ENCODE results near the gene NOTUM. TPM values are rescaled to one million over a fixed set of nuclear protein-coding genes. Genes with fewer than 3 reads are reported as not detected.

Gene NOTUM
- total and polyA plus RNA-seq, 9 of the 15 experiments (the other 6 are each of a cell fraction or from before 2014, with no cell fraction given): 0.03 to 14.0 (median 4.1) TPM

DNA sequence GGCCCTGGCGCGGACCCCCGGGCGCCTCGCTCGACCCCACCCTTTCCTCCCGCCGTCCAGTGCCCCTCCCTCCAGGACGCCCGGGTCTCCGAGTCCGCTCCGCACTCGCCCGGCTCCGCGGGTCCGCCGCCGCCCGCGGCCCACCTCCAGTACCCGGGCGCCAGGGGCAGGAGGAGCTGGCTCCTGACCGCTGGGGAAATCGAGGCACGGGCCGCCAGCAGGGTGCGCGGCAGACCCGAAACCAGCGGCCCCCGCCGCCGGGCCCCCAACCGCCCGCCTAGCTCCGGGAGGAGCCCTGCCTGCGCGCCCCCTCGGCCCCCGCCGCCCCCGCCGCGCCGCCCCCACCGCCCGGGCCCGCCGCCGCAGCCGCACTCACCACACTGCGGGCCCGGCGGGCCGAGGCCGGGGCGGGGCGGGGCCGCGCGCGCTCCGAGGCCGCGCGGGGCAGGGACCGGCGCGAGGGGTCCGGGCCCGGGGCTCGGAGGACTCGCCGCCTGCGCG lies 33.8 kb downstream of the NOTUM start (continued):
- TF ChIP-seq GATAD2B (IDR thresholded peaks at IDR 0.05; ENCODE audit: borderline replicate concordance) (0 out of 2 replicates have a peak, but pooled peaks have one; percentile 8), NCOR1 (IDR thresholded peaks at IDR 0.05) (0 out of 2 replicates have a peak, but pooled peaks have one; percentile 1), GTF2A2 (tag; IDR thresholded peaks at IDR 0.05) (no peak), PRPF4 (IDR thresholded peaks at IDR 0.05; ENCODE audit: insufficient read depth, low read depth, low read length, poor library complexity, severe bottlenecking) (peak; percentile 15), POLR2G (IDR thresholded peaks at IDR 0.05; ENCODE audit: low read depth, low read length) (peak; percentile 71), IRF2 (CRISPR knock-in tag; IDR thresholded peaks at IDR 0.05) (no peak), PCBP1 (IDR thresholded peaks at IDR 0.05; ENCODE audit: low read depth, low read length, poor library complexity, severe bottlenecking) (peak; percentile 0), ZNF511 (CRISPR knock-in tag; IDR thresholded peaks at IDR 0.05) (peak; percentile 40; the same call in 1 of the 2 replicates)
- TF ChIP-seq, protein P1, sequence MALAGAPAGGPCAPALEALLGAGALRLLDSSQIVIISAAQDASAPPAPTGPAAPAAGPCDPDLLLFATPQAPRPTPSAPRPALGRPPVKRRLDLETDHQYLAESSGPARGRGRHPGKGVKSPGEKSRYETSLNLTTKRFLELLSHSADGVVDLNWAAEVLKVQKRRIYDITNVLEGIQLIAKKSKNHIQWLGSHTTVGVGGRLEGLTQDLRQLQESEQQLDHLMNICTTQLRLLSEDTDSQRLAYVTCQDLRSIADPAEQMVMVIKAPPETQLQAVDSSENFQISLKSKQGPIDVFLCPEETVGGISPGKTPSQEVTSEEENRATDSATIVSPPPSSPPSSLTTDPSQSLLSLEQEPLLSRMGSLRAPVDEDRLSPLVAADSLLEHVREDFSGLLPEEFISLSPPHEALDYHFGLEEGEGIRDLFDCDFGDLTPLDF (CRISPR knock-in tag; IDR thresholded peaks at IDR 0.05): no peak
